K562 (cell line): Measurements from ENCODE around the gene UCP3. TPM values are rescaled to one million over a fixed set of nuclear protein-coding genes. Genes with fewer than 3 reads are reported as not detected.

Experiments used
- ATAC-seq: fragments of 200-7000 bp; cut with Tn5 transposase; 3 replicates; pipeline ENCODE4 v1.9.1; 2020; ENCODE audit warnings: moderate library complexity
- BruUV-seq: library from RNA; stranded (reverse); fragments of 400-500 nt; replicated peaks from 2 replicates; lab custom pipeline; 2021; lab: Mats Ljungman, UMichigan
- CTCF ChIA-PET: fragments of 300-600 bp; formaldehyde crosslinking; extraction: SDS; loops from one replicate; lab custom pipeline; 2021; ENCODE audit warnings: low intra/inter-chr PET ratio; lab: Yijun Ruan, JAX
- POLR2A ChIA-PET: fragments of 300-600, 350-650 bp; sonication (Branson Sonifier 250); formaldehyde crosslinking; extraction: SDS; loops from one replicate; lab custom pipeline; 2021; ENCODE audit warnings: antibody characterized with exemption, inconsistent platforms; lab: Yijun Ruan, JAX
- DNase-seq, 4 experiments: peaks; one replicate each; pipeline versions ENCODE4 v3.0.0 to v3.0.0-alpha.2; 2011 to 2018; ENCODE audit warnings: low spot score in 3 of 4, mixed read lengths in 3 of 4; ENCODE audit errors: extremely low read depth in 1 of 4
- FAIRE-seq: peaks from 2 replicates; lab custom pipeline; 2011; peaks lifted over from hg19 to GRCh38; lab: Jason Lieb, UNC
- H2AFZ ChIP-seq: 2 replicates; pipeline ENCODE4 v1.6.0; 2011; ENCODE audit warnings: low read depth, low read length, control low read depth, inconsistent platforms
- H3K27ac ChIP-seq: fragments of 200-600 bp; 3 replicates; pipeline ENCODE4 v1.8.0; 2011; ENCODE audit warnings: low read depth, mild to moderate bottlenecking, control low read depth, inconsistent platforms, low read length, moderate library complexity, mixed read lengths; ENCODE audit errors: extremely low read depth
- H3K27me3 ChIP-seq, 2 experiments: fragments of 300-600 bp in 1 of 2; 2 replicates in 1 of 2; 3 replicates in 1 of 2; pipeline versions ENCODE4 v1.6.0 to v1.8.0; 2011; ENCODE audit warnings: inconsistent platforms in 2 of 2, low read length in 2 of 2, mild to moderate bottlenecking in 1 of 2, mixed read lengths in 1 of 2, moderate library complexity in 1 of 2; ENCODE audit not compliant: control insufficient read depth in 2 of 2, insufficient read depth in 2 of 2
- H3K36me3 ChIP-seq: fragments of 300-600 bp; 3 replicates; pipeline ENCODE4 v1.8.0; 2011; ENCODE audit warnings: mild to moderate bottlenecking, low read length, inconsistent platforms; ENCODE audit not compliant: control insufficient read depth, insufficient read depth
- H3K4me1 ChIP-seq, 2 experiments: fragments of 200-600 bp in 1 of 2; replicated peaks in 1 of 2; 2 replicates in 1 of 2; 3 replicates in 1 of 2; pipeline versions ENCODE4 v1.5.1 to v1.8.0; 2011; ENCODE audit warnings: inconsistent platforms in 2 of 2, low read length in 2 of 2, mild to moderate bottlenecking in 1 of 2, mixed read lengths in 1 of 2, moderate library complexity in 1 of 2; ENCODE audit not compliant: control insufficient read depth in 2 of 2, insufficient read depth in 2 of 2
- H3K4me2 ChIP-seq: 2 replicates; pipeline ENCODE4 v1.6.1; 2011; ENCODE audit warnings: low read length, control low read depth, inconsistent platforms, mixed read lengths; ENCODE audit not compliant: insufficient read depth
- H3K4me3 ChIP-seq: fragments of 200-600 bp; sonication (generic), shearing (Covaris generic); 2 replicates; pipeline ENCODE4 v1.5.1; 2016; ENCODE audit warnings: control low read depth, inconsistent platforms
- H3K79me2 ChIP-seq: fragments of 200-600 bp; 3 replicates; pipeline ENCODE4 v1.8.0; 2011; ENCODE audit warnings: low read length, inconsistent platforms; ENCODE audit not compliant: control insufficient read depth, insufficient read depth
- H3K9ac ChIP-seq, 2 experiments: 2 replicates each; pipeline versions ENCODE4 v1.6.0 to v1.6.1; 2011; ENCODE audit warnings: low read depth in 2 of 2, low read length in 2 of 2, control low read depth in 1 of 2, inconsistent platforms in 1 of 2, mild to moderate bottlenecking in 1 of 2, mixed read lengths in 1 of 2; ENCODE audit not compliant: insufficient read depth in 1 of 2
- H3K9me1 ChIP-seq: one replicate; pipeline ENCODE4 v1.6.0; 2011; ENCODE audit warnings: inconsistent platforms, mild to moderate bottlenecking, low read length, moderate library complexity; ENCODE audit not compliant: control insufficient read depth, insufficient read depth
- H3K9me3 ChIP-seq: replicated peaks from 2 replicates; pipeline ENCODE4 v1.5.1; 2011; ENCODE audit warnings: low read depth, low read length, inconsistent platforms; ENCODE audit not compliant: control insufficient read depth, insufficient read depth
- H4K20me1 ChIP-seq: replicated peaks from 2 replicates; pipeline ENCODE4 v1.6.1; 2011; ENCODE audit warnings: low read length, inconsistent platforms, mixed read lengths; ENCODE audit not compliant: control insufficient read depth, insufficient read depth
- CAMTA2 ChIP-seq: fragments of 250-450 bp; sonication (Bioruptor Pico); conservative IDR thresholded peaks from 2 replicates; pipeline ENCODE4 v1.5.1; 2022
- DIDO1 ChIP-seq: fragments of 450-650 bp; IDR thresholded peaks from 2 replicates; pipeline ENCODE4 v1.6.1; 2016; ENCODE audit warnings: low read depth, missing biosample characterization, missing genetic modification characterization
- POLR2AphosphoS2 ChIP-seq: IDR thresholded peaks from 2 replicates; pipeline ENCODE4 v1.6.1; 2012; ENCODE audit warnings: low read length, improper control_type of control experiment
- WGBS: fragments of 100-300 bp; shearing (Covaris generic); methylation state at CpG from one replicate; pipeline ENCODE4 v1.1.6; 2016; ENCODE audit warnings: low coverage, mixed read lengths; ENCODE audit not compliant: insufficient coverage; ENCODE audit errors: missing lambda C conversion rate; 5-methylcytosine and 5-hydroxymethylcytosine counted together
- in situ Hi-C: fragments of 300-500 bp; cut with MboI; formaldehyde crosslinking; loops from 4 replicates; pipeline ENCODE4 v1.15.0; 2018; ENCODE audit warnings: inconsistent platforms, mixed read lengths
- intact Hi-C: fragments of 100-400 bp; cut with micrococcal nuclease; formaldehyde crosslinking; loops from 2 replicates; pipeline ENCODE4 v1.14.2; 2022
- polyA plus RNA-seq, 8 experiments: library from polyadenylated mRNA; depleted of rRNA in 4 of 8; stranded (reverse) in 5 of 8; unstranded in 3 of 8; fragments of >200 nt; fragmentation: Nextera tagmentation in 2 of 8; fragmentation: Illumina TruSeq in 1 of 8; extraction: Ambion mirVana in 2 of 8; extraction: Trizol in 1 of 8; gene quantifications; 2 replicates each; pipeline versions ENCODE4 v1.2.1 to v1.2.3, GENCODE V29; 2011 to 2014; ENCODE audit warnings: inconsistent platforms in 1 of 8, missing spikeins in 1 of 8
- total RNA-seq, 7 experiments: library from RNA; depleted of rRNA in 6 of 7; stranded (reverse); fragments of >200 nt in 6 of 7; fragmentation: Illumina TruSeq in 2 of 7; extraction: Trizol in 2 of 7; gene quantifications; 2 replicates each; pipeline versions ENCODE4 v1.2.1 to v1.2.3, GENCODE V29; 2011 to 2021; ENCODE audit warnings: low replicate concordance in 1 of 7
- TF ChIP-seq, protein P1 (sequence below): fragments of 450-650 bp; formaldehyde crosslinking; IDR thresholded peaks from 2 replicates; pipeline ENCODE4 v1.4.0; 2020; ENCODE audit warnings: mild to moderate bottlenecking, mixed read lengths
- TF ChIP-seq, protein P2 (sequence below), 3 experiments: IDR thresholded peaks in 2 of 3; conservative IDR thresholded peaks in 1 of 3; 2 replicates each; pipeline ENCODE4 v1.5.1; 2011 to 2012; ENCODE audit warnings: low read length in 3 of 3, mild to moderate bottlenecking in 3 of 3, control low read depth in 2 of 3, improper control_type of control experiment in 1 of 3, inconsistent platforms in 1 of 3, low read depth in 1 of 3, mixed read lengths in 1 of 3, moderate library complexity in 1 of 3; ENCODE audit not compliant: insufficient read depth in 2 of 3

Gene UCP3
- total and polyA plus RNA-seq, 9 of the 15 experiments (the other 6 are each of a cell fraction or from before 2014, with no cell fraction given): 0.05 to 0.65 (median 0.25) TPM; not detected in 2

DNA sequence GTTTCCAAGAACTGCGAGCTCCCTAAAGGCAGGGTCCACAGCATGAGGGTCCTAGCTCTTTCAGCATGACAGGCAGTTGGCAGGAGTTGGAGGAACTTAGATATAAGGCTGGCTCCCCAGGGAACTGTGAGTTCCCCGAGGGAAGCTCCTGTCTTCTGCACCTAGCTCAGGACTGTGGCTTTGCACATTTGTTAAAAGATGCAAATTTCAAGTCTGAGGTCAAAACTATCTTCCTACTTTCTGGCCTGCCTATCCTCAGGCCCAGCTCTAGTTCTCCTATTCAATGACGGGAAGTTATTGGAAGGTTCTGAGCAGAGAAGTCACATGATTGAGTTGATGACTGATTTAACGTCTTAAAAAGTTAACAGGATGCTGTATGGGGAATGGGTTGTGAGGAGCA is 11.7 kb upstream of the UCP3 start:
- Histone ChIP-seq H3K27me3 (no peaks in the 10 kb centered on the region), H3K9me1 (no peaks in the 10 kb centered on the region), H3K4me2 (no peak overlapping the region), H3K27ac (no peak overlapping the region), H3K9me3 (no peaks in the 10 kb centered on the region), H3K4me3 (no peak overlapping the region), H3K4me1 (peaks cover 14 to 27% of the 10 kb centered on the region in 2 experiments; a peak in 4 of 5 replicates), H3K79me2 (no peaks in the 10 kb centered on the region), H2AFZ (no peak overlapping the region), H3K36me3 (no peaks in the 10 kb centered on the region; the same call in 2 of the 3 replicates), H4K20me1 (peaks cover 6% of the 10 kb centered on the region), H3K9ac (no peak overlapping the region)
- ATAC-seq (no peak), FAIRE-seq (no peak), DNase-seq (no peak)
- ChIA-PET POLR2A (interaction anchor here (0.8 kb wide), 1 partner anchor 10 kb away, joined by 3 read pairs; no protein-coding TSS in a partner anchor), CTCF (no interaction called here)
- in situ Hi-C loops: no loop called here
- TF ChIP-seq, protein P1, sequence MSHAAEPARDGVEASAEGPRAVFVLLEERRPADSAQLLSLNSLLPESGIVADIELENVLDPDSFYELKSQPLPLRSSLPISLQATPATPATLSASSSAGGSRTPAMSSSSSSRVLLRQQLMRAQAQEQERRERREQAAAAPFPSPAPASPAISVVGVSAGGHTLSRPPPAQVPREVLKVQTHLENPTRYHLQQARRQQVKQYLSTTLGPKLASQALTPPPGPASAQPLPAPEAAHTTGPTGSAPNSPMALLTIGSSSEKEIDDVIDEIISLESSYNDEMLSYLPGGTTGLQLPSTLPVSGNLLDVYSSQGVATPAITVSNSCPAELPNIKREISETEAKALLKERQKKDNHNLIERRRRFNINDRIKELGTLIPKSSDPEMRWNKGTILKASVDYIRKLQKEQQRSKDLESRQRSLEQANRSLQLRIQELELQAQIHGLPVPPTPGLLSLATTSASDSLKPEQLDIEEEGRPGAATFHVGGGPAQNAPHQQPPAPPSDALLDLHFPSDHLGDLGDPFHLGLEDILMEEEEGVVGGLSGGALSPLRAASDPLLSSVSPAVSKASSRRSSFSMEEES: peak; percentile 76
- TF ChIP-seq CAMTA2 (no peak), POLR2AphosphoS2 (no peak), DIDO1 (no peak)
- TF ChIP-seq, protein P2, sequence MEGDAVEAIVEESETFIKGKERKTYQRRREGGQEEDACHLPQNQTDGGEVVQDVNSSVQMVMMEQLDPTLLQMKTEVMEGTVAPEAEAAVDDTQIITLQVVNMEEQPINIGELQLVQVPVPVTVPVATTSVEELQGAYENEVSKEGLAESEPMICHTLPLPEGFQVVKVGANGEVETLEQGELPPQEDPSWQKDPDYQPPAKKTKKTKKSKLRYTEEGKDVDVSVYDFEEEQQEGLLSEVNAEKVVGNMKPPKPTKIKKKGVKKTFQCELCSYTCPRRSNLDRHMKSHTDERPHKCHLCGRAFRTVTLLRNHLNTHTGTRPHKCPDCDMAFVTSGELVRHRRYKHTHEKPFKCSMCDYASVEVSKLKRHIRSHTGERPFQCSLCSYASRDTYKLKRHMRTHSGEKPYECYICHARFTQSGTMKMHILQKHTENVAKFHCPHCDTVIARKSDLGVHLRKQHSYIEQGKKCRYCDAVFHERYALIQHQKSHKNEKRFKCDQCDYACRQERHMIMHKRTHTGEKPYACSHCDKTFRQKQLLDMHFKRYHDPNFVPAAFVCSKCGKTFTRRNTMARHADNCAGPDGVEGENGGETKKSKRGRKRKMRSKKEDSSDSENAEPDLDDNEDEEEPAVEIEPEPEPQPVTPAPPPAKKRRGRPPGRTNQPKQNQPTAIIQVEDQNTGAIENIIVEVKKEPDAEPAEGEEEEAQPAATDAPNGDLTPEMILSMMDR (IDR thresholded peaks at IDR 0.05 in 2 of 3, conservative IDR thresholded peaks at IDR 0.05 in 1 of 3; ENCODE audit: insufficient read depth in 2 of 3, low read depth in 1 of 3, low read length in 3 of 3): no peak
- WGBS: 62% methylated on average over 4 of the region's 4 CpGs
- BruUV-seq: no TSS peak
- intact Hi-C loops: no loop called here
